CD4-positive, alpha-beta memory T cell (primary cell): ENCODE measurements around the gene BCAP31. TPM values are rescaled to one million over a fixed set of nuclear protein-coding genes. Genes with fewer than 3 reads are reported as not detected.

Experiments used
- CTCF ChIA-PET: fragments of 350-600 bp; sonication (Branson Sonifier 250); formaldehyde crosslinking; loops from one replicate; lab custom pipeline; 2021; ENCODE audit warnings: inconsistent platforms; ENCODE audit not compliant: partially characterized antibody; lab: Charles Lee
- POLR2A ChIA-PET: fragments of 350-600 bp; sonication (Branson Sonifier 250); formaldehyde crosslinking; loops from one replicate; lab custom pipeline; 2021; ENCODE audit not compliant: partially characterized antibody; lab: Charles Lee
- DNase-seq, 5 donors: peaks; one replicate each; pipeline versions ENCODE4 v3.0.0 to v3.0.0-alpha.2; 2020 to 2022; ENCODE audit warnings: mixed read lengths in 1 of 5
- H3K27ac ChIP-seq: one replicate; pipeline ENCODE4 v1.7.0; 2013; ENCODE audit warnings: low read depth, low read length
- H3K27me3 ChIP-seq: 2 replicates; pipeline ENCODE4 v1.7.0; 2013; ENCODE audit warnings: mild to moderate bottlenecking, low read length, moderate library complexity; ENCODE audit not compliant: insufficient read depth
- H3K36me3 ChIP-seq: 2 replicates; pipeline ENCODE4 v1.7.0; 2013; ENCODE audit warnings: mild to moderate bottlenecking, low read length, moderate library complexity; ENCODE audit not compliant: insufficient read depth
- H3K4me1 ChIP-seq: 2 replicates; pipeline ENCODE4 v1.7.0; 2013; ENCODE audit warnings: mild to moderate bottlenecking, low read length, moderate library complexity; ENCODE audit not compliant: insufficient read depth
- H3K4me3 ChIP-seq, 2 donors: one replicate each; pipeline ENCODE4 v1.7.0; 2013; ENCODE audit warnings: low read length in 2 of 2, mild to moderate bottlenecking in 1 of 2
- H3K9me3 ChIP-seq, 2 donors: one replicate each; pipeline ENCODE4 v1.7.0; 2013; ENCODE audit warnings: low read length in 2 of 2, control low read depth in 1 of 2; ENCODE audit not compliant: control insufficient read depth in 1 of 2
- H3K27ac Mint-ChIP-seq, 7 donors: one replicate each; pipeline ENCODE4 v1.8.0; 2020 to 2021; ENCODE audit warnings: mixed read lengths in 7 of 7, mild to moderate bottlenecking in 6 of 7, inconsistent platforms in 3 of 7, moderate library complexity in 3 of 7
- H3K27me3 Mint-ChIP-seq, 2 donors: one replicate each; pipeline ENCODE4 v1.8.0; 2020 to 2021; ENCODE audit warnings: mixed read lengths in 2 of 2
- H3K36me3 Mint-ChIP-seq, 2 donors: one replicate each; pipeline ENCODE4 v1.8.0; 2020 to 2021; ENCODE audit warnings: mixed read lengths in 2 of 2, inconsistent platforms in 1 of 2, mild to moderate bottlenecking in 1 of 2
- H3K4me1 Mint-ChIP-seq, 4 donors: one replicate each; pipeline ENCODE4 v1.8.0; 2020 to 2021; ENCODE audit warnings: mixed read lengths in 4 of 4, mild to moderate bottlenecking in 1 of 4
- H3K4me3 Mint-ChIP-seq, 8 donors: one replicate each; pipeline ENCODE4 v1.8.0; 2020 to 2021; ENCODE audit warnings: mixed read lengths in 8 of 8, mild to moderate bottlenecking in 7 of 8, moderate library complexity in 6 of 8, inconsistent platforms in 3 of 8
- H3K9me3 Mint-ChIP-seq, 8 donors: one replicate each; pipeline ENCODE4 v1.8.0; 2020 to 2021; ENCODE audit warnings: mixed read lengths in 8 of 8, mild to moderate bottlenecking in 5 of 8, inconsistent platforms in 3 of 8, moderate library complexity in 1 of 8
- intact Hi-C: fragments of 100-400 bp; cut with micrococcal nuclease; formaldehyde crosslinking; loops from one replicate; pipeline ENCODE4 v1.15.1; 2023
- polyA plus RNA-seq, 2 donors: library from polyadenylated mRNA; unstranded; fragments of 300-500 nt; fragmentation: Illumina TruSeq; gene quantifications; one replicate each; pipeline ENCODE4 v1.2.3, GENCODE V29; 2021
- total RNA-seq, 2 experiments: library from RNA; stranded (reverse); gene quantifications; one replicate each; pipeline ENCODE4 v1.2.3, GENCODE V29; 2021

The BCAP31 gene
- total and polyA plus RNA-seq, 4 experiments from 2014 or later: 126 to 510 (median 217) TPM

GRCh38 chrX:153764786-153765137 lies 40.6 kb upstream of the BCAP31 start:
- Histone ChIP-seq H3K4me3 (no peak overlapping the region), H3K4me1 (no peaks in the 10 kb centered on the region), H3K27ac (no peak overlapping the region), H3K36me3 (no peaks in the 10 kb centered on the region), H3K9me3 (no peaks in the 10 kb centered on the region), H3K27me3 (no peaks in the 10 kb centered on the region)
- DNase-seq: no peak
- Mint-ChIP-seq H3K27me3 (no peaks in the 10 kb centered on the region), H3K9me3 (no peaks in the 10 kb centered on the region), H3K36me3 (no peaks in the 10 kb centered on the region), H3K4me1 (peaks cover 4 to 10% (median 7%) of the 10 kb centered on the region in 4 donors), H3K27ac (no peak overlapping the region), H3K4me3 (no peak overlapping the region)
- intact Hi-C loops: loop anchor here (1.0 kb wide), 3 partner anchors 183 to 287 kb away; no protein-coding TSS in a partner anchor
- ChIA-PET CTCF (interaction anchor here (1.0 to 3.1 kb wide), 2 partner anchors 38 to 182 kb away, joined by 3 to 28 read pairs; partner anchors contain the start of gene RENBP), POLR2A (no interaction called here)

- no peaks in the 10 kb centered on the region for H3K27me3 Mint-ChIP-seq
- DNase-seq: peak; percentile 56 to 76 (median 69)
- no peak within 1 kb of the TSS for H3K4me3 Mint-ChIP-seq
- H3K36me3 Mint-ChIP-seq: no peaks in the 10 kb centered on the region
- H3K27ac Mint-ChIP-seq: peak within 1 kb of the TSS in 1 of 7 donors; percentile 42
- Histone ChIP-seq H3K36me3 (no peaks in the 10 kb centered on the region), H3K4me1 (no peaks in the 10 kb centered on the region), H3K27ac (no peak within 1 kb of the TSS), H3K4me3 (no peak within 1 kb of the TSS), H3K9me3 (no peaks in the 10 kb centered on the region), H3K27me3 (no peaks in the 10 kb centered on the region)
- intact Hi-C loops: loop anchor here (1.0 kb wide), 3 partner anchors 183 to 287 kb away; no protein-coding TSS in a partner anchor
- POLR2A ChIA-PET: interaction anchor here (1.0 kb wide), 1 partner anchor 183 kb away, joined by 4 read pairs; no protein-coding TSS in a partner anchor
- H3K4me1 Mint-ChIP-seq: peaks cover 4 to 10% (median 7%) of the 10 kb centered on the region in 4 donors
- H3K9me3 Mint-ChIP-seq: no peaks in the 10 kb centered on the region
- CTCF ChIA-PET: interaction anchor here (0.7 to 3.1 kb wide), 6 partner anchors 37 to 203 kb away, joined by 3 to 28 read pairs (median 4); partner anchors contain the start of gene RENBP
These were observed 40.0 kb upstream of the BCAP31 start, which contains the start of gene PLXNB3 for GRCh38 chrX:153763989-153764755. PLXNB3 (plus strand) TSS chrX:153764249; CDS start chrX:153765536, 1,287 bp downstream.

- CTCF ChIA-PET: interaction anchor here (0.7 to 3.1 kb wide), 7 partner anchors 36 to 204 kb away, joined by 3 to 28 read pairs (median 5); partner anchors contain the start of genes ARHGAP4 and RENBP
- no peak overlapping the region for H3K4me3 ChIP-seq
- Mint-ChIP-seq H3K4me1 (peaks cover 4 to 10% (median 7%) of the 10 kb centered on the region in 4 donors), H3K9me3 (no peaks in the 10 kb centered on the region), H3K27me3 (no peaks in the 10 kb centered on the region), H3K36me3 (no peaks in the 10 kb centered on the region), H3K27ac (peak overlapping the region in 1 of 7 donors; percentile 42), H3K4me3 (no peak overlapping the region)
- DNase-seq: no peak
- POLR2A ChIA-PET: interaction anchor here (1.0 kb wide), 1 partner anchor 184 kb away, joined by 4 read pairs; no protein-coding TSS in a partner anchor
- H3K36me3 ChIP-seq: no peaks in the 10 kb centered on the region
- no peaks in the 10 kb centered on the region for H3K9me3 ChIP-seq
- no peaks in the 10 kb centered on the region for H3K27me3 ChIP-seq
- intact Hi-C loops: no loop called here
- no peak overlapping the region for H3K27ac ChIP-seq
- H3K4me1 ChIP-seq: no peaks in the 10 kb centered on the region
These were observed 39.2 kb upstream of the BCAP31 start for GRCh38 chrX:153763298-153763932.

GRCh38 chrX:153762626-153763173 lies 38.5 kb upstream of the BCAP31 start:
- H3K27me3 ChIP-seq: no peaks in the 10 kb centered on the region
- ChIA-PET POLR2A (no interaction called here), CTCF (interaction anchor here (1.9 to 3.1 kb wide), 3 partner anchors 163 to 189 kb away, joined by 5 to 28 read pairs (median 19); partner anchors contain the start of genes ARHGAP4 and RENBP)
- Mint-ChIP-seq H3K36me3 (no peaks in the 10 kb centered on the region), H3K4me1 (peaks cover 4 to 9% (median 5%) of the 10 kb centered on the region in 4 donors), H3K27me3 (no peaks in the 10 kb centered on the region), H3K4me3 (no peak overlapping the region), H3K9me3 (no peaks in the 10 kb centered on the region), H3K27ac (no peak overlapping the region)
- H3K9me3 ChIP-seq: no peaks in the 10 kb centered on the region
- no peak for DNase-seq
- intact Hi-C loops: no loop called here
- H3K4me1 ChIP-seq: no peaks in the 10 kb centered on the region
- H3K36me3 ChIP-seq: no peaks in the 10 kb centered on the region
- no peak overlapping the region for H3K4me3 ChIP-seq
- no peak overlapping the region for H3K27ac ChIP-seq

GRCh38 chrX:153761863-153762262 lies 37.7 kb upstream of the BCAP31 start:
- H3K9me3 Mint-ChIP-seq: no peaks in the 10 kb centered on the region

GRCh38 chrX:153755136-153755535 lies 30.9 kb upstream of the BCAP31 start:
- H3K27me3 Mint-ChIP-seq: no peaks in the 10 kb centered on the region
- no peaks in the 10 kb centered on the region for H3K36me3 Mint-ChIP-seq
- H3K27ac Mint-ChIP-seq: no peak overlapping the region
- H3K4me1 Mint-ChIP-seq: no peaks in the 10 kb centered on the region
- CTCF ChIA-PET: interaction anchor here (0.7 to 0.9 kb wide), 3 partner anchors 56 to 208 kb away, joined by 3 read pairs; no protein-coding TSS in a partner anchor
- no peak overlapping the region for H3K4me3 Mint-ChIP-seq
- H3K9me3 Mint-ChIP-seq: no peaks in the 10 kb centered on the region
- Histone ChIP-seq H3K27me3 (no peaks in the 10 kb centered on the region), H3K9me3 (no peaks in the 10 kb centered on the region), H3K4me3 (no peak overlapping the region), H3K27ac (no peak overlapping the region), H3K4me1 (no peaks in the 10 kb centered on the region), H3K36me3 (no peaks in the 10 kb centered on the region)
- POLR2A ChIA-PET: interaction anchor here (1.1 kb wide), 1 partner anchor 29 kb away, joined by 4 read pairs; no protein-coding TSS in a partner anchor
- intact Hi-C loops: no loop called here
- peak in 1 of 5 donors; percentile 12 for DNase-seq

More at GRCh38 chrX:153761863-153762262, 37.7 kb upstream of the BCAP31 start:
- Histone ChIP-seq H3K4me3 (no peak overlapping the region), H3K9me3 (no peaks in the 10 kb centered on the region), H3K27me3 (no peaks in the 10 kb centered on the region), H3K4me1 (no peaks in the 10 kb centered on the region), H3K36me3 (no peaks in the 10 kb centered on the region), H3K27ac (no peak overlapping the region)
- Mint-ChIP-seq H3K36me3 (no peaks in the 10 kb centered on the region), H3K4me1 (peaks cover 4 to 9% (median 5%) of the 10 kb centered on the region in 4 donors), H3K27me3 (no peaks in the 10 kb centered on the region), H3K4me3 (no peak overlapping the region), H3K27ac (no peak overlapping the region)
- intact Hi-C loops: no loop called here
- ChIA-PET CTCF (interaction anchor here (1.9 to 3.1 kb wide), 2 partner anchors 164 to 185 kb away, joined by 5 to 28 read pairs; partner anchors contain the start of genes ARHGAP4 and RENBP), POLR2A (no interaction called here)
- DNase-seq: no peak
